HG03565 (cell line): ENCODE measurements around the gene ZNF562.
"Not testable (repeated sequence)": the region's sequence is repeated elsewhere in the genome, so short reads cannot be mapped to it uniquely, and the experiment has no call there.

Experiments
- ATAC-seq: cut with Tn5 transposase; IDR thresholded peaks from one replicate; pipeline ENCODE4 v1.9.1; 2021; ENCODE audit warnings: mild to moderate bottlenecking, moderate library complexity; ENCODE audit not compliant: unreplicated experiment

The ZNF562 gene

DNA sequence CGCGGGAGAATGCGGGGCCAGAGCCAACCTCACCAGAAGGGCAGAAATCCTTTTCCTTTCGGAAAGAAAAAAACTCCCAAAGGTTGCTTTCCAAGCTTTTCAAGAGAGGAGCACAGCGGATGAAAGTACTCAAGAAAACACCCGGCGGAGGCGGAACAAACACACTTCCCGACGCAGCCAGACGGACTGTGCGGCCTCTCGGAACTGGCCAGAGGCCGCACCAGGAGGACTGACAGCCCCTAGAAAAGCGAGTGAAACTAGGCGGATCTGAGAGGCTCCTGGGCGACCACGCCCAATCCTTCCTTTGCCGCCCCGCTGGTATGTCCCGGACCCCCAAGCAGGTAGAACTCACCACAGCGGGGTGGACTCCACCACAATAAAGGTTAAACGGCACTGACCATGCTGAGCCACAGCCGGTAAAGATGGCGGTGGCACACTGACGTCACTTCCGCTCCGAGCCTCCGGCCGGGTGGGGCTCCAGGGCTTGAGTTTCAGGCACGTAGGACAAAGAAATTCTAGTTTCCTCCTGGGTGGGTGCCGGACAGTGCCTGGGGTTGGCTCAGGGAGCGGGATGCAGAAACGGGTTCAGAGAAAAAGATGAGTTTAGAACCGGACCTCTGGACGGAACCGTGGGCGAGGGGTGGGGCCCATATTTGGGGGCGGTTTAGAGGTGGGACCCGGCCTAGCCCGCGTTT is at the start of gene ZNF562:
ZNF562 (minus strand) TSS at position 438 of the 695 bp plus-strand sequence. CDS start 14,356 bp downstream, outside the sequence.
- ATAC-seq = peak; percentile 79

DNA sequence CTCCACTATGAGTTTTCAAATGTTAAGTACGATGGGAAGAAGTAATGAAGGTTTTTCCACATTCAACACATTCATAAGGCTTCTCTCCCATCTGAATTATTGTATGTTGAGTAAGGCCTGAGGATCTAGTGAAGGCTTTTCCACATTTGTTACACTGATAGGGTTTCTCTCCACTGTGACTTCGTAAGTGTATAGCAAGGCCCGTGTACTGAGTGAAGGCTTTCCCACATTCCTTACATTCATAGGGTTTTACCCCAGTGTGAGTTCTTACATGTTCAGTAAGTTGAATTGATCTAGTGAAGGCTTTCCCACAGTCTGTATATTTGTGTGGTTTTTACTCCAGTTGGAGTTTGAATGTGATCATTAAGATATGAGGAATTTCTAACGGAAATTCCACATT is 49.3 kb upstream of the ZNF562 start:
- ATAC-seq = no peak

- no peak for ATAC-seq
Measured at GRCh38 chr19:9721861-9722260, 47.0 kb upstream of the ZNF562 start.

- no peak for ATAC-seq
Measured at GRCh38 chr19:9720541-9720940, 45.6 kb upstream of the ZNF562 start.

GRCh38 chr19:9711815-9712214 is 36.9 kb upstream of the ZNF562 start:
- ATAC-seq = no peak

- no peak for ATAC-seq
Measured at GRCh38 chr19:9709305-9709704, 34.4 kb upstream of the ZNF562 start.

GRCh38 chr19:9705836-9706235 is 30.9 kb upstream of the ZNF562 start:
- no peak for ATAC-seq

- ATAC-seq = no peak
Measured at GRCh38 chr19:9702186-9702585, 27.3 kb upstream of the ZNF562 start.

DNA sequence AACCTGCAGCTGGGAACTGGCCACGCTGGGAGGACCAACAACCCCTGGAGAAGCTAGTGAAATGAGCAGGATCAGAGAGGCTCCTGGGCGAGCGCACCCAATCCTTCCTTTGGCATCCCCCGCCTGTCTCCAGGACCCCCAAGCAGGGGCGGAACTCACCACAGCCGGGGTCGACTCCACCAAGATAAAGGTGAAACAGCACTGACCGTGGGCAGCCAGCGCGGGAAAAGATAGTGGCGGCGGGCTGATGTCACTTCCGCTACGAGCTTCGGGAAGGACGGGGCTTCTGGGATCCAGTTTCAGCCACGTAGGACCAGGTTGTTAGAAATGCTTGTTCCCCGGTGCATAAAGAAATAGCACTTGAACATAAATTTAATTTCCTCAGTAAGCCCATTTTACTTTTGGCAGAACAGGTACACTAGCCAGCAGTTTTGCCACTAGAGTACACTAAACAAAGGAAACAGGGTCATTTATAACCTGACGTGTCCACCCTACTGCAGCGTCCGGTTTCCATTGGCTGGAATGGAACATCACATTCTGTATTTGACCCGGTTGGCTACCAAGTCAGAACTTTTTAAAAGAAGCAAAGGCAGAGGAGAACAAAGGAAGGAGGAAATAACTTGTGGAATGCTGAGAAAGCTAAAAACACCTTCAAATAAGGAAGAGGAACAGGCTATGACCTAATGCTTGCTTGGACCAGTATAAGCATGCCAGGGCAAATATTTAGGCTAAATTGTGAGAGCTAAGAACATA is 25.5 kb upstream of the ZNF562 start:
- ATAC-seq = no peak

- ATAC-seq = not testable (repeated sequence)
Measured at GRCh38 chr19:9690301-9690700, 15.4 kb upstream of the ZNF562 start.

DNA sequence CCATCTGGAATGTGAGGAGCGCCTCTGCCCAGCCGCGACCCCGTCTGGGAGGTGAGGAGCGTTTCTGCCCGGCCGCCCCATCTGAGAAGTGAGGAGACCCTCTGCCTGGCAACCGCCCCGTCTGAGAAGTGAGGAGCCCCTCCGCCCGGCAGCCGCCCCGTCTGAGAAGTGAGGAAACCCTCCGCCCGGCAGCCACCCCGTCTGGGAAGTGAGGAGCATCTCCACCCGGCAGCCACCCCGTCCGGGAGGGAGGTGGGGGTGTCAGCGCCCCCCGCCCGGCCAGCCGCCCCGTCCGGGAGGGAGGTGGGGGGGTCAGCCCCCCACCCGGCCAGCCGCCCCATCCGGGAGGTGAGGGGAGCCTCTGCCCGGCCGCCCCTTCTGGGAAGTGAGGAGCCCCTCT is 5.1 kb upstream of the ZNF562 start:
- ATAC-seq = not testable (repeated sequence)

GRCh38 chr19:9675358-9675901 is 530 bp upstream of the ZNF562 start:
- not testable (repeated sequence) for ATAC-seq

DNA sequence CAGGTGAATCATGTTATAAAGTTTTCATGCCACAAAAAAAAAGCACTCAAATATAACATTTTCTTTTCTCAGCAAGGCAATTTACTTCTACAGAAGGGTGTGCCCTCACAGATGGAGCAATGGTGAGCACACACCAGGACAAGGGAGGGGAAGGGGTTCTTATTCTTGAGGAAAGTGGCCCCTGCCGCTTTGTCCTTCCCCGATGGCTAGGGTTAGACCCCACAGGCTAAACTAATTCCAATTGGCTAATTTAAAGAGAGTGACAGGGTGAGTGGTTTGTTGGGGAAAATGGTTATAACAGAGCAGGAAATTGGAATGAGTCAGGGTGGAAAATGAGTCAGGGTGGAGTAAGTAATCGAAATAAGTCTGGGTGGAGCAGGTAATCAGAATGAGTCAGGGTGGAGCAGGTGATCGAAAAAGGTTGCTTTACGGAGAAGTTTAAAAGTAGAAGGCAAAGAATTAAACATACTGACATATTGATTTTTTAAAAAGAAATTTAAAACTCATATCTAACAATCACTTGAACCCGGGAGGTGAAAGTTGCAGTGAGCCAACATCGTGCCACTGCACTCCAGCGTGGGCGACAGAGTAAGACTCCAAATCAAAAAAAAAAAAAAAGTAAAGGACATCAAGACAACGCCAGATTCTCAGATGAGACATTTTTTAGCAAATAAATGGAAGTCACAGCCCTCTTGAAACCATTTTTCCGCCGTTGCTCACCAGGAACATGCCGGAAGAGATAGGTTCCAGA is 813 bp downstream of the ZNF562 start:
- no peak for ATAC-seq

- no peak for ATAC-seq
Measured at GRCh38 chr19:9672893-9673292, 2.0 kb downstream of the ZNF562 start.

- ATAC-seq = no peak
Measured at GRCh38 chr19:9671655-9672054, 3.2 kb downstream of the ZNF562 start.

DNA sequence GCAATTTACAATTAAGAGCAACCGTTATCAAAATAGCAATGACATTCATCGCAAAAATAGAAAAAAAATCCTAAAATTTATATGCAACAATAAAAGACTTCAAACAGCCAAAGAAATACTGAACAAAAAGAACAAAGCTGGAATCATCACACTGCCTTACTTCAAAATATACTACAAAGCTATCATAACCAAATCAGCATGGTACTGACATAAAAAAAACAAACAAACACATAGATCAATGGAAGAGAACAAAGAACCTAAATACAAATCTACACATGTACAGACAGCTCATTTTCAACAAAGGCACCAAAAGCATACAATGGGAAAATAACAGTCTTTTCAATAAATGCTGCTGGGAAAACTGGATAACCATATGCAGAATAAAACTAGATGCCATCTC is 6.4 kb downstream of the ZNF562 start:
- ATAC-seq = no peak

GRCh38 chr19:9667898-9668297 is 7.0 kb downstream of the ZNF562 start:
- no peak for ATAC-seq

DNA sequence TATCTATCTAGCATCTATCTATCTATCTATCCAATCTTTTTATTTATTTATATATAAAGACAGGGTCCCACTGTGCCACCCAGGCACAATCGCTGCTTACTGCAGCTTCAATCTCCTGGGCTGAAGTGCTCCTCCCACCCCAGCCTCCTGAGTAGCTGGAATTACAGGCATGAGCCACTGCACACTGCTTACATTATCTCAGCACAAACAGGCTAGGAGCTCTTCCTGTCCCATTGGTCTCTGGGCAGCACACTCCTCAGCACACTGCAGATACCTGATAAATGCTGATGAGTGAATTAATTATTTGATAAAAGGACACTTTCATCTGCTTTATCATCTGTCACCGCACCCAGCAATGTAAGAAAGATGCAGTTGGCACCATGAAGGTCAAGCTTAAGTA is 16.1 kb downstream of the ZNF562 start:
- ATAC-seq = no peak

GRCh38 chr19:9653066-9653555 is 21.8 kb downstream of the ZNF562 start:
- not testable (repeated sequence) for ATAC-seq

DNA sequence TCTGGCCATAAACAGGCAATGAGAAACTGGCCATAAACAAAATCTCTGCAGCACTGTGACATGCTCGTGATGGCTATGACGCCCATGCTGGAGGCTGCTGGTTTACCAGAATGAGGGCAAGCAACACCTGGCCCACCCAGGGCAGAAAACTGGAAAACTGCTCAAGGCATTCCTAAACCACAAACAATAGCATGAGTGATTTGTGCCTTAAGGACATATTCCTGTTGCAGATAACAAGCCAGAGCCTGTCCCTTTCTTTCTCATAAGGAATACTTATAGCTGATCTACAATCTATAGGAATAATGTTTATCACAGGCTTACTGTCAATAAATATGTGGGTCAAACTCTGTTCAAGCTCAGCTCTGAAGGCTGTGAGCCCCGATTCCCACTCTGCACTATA is 23.4 kb downstream of the ZNF562 start:
- ATAC-seq = not testable (repeated sequence)

DNA sequence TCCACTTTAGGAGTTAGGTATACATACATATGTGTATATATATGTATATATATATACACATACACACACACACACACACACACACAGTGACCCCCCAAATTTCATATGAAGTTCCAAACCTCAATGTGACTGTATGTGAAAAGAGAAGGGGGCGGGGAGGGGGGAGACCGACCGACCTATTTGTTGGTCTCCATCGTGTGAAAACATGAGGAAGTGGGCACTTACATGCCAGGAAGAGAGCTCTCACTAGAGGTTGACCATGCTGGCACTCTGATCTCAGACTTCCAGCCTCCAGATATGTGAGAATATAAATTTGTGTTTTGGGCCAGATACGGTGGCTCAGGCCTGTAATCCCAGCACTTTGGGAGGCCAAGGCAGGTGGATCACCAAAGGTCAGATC is 24.6 kb downstream of the ZNF562 start:
- no peak for ATAC-seq
